ENCODE data around the gene UBA1. TPM values are rescaled to one million over a fixed set of nuclear protein-coding genes. Genes with fewer than 3 reads are reported as not detected.
A peak's percentile ranks its signal among the peaks of the same experiment; 100 is the strongest.

Gene UBA1
- total RNA-seq, 1 donor from 2014 or later = 538 TPM

GRCh38 chrX:47197526-47197925, 3.9 kb downstream of the UBA1 start:
- Mint-ChIP-seq H3K9me3 (ENCODE audit: low read depth) (no peaks in the 10 kb centered on the region), H3K4me1 (ENCODE audit: low read depth) (peaks cover 47% of the 10 kb centered on the region), H3K36me3 (ENCODE audit: insufficient read depth) (peaks cover 42% of the 10 kb centered on the region), H3K27me3 (no peaks in the 10 kb centered on the region), H3K4me3 (ENCODE audit: low read depth) (peak overlapping the region; percentile 52), H3K27ac (peak overlapping the region; percentile 83)
- TF ChIP-seq CTCF (IDR thresholded peaks at IDR 0.05; ENCODE audit: unreplicated experiment) = no peak
- no peak for DNase-seq (ENCODE audit: low spot score, unreplicated experiment)

GRCh38 chrX:47198026-47198686, 4.5 kb downstream of the UBA1 start:
- Mint-ChIP-seq H3K9me3 (ENCODE audit: low read depth) (no peaks in the 10 kb centered on the region), H3K27ac (peak overlapping the region; percentile 64), H3K4me3 (ENCODE audit: low read depth) (peak overlapping the region; percentile 36), H3K27me3 (no peaks in the 10 kb centered on the region), H3K36me3 (ENCODE audit: insufficient read depth) (peaks cover 43% of the 10 kb centered on the region), H3K4me1 (ENCODE audit: low read depth) (peaks cover 45% of the 10 kb centered on the region)
- DNase-seq (ENCODE audit: low spot score, unreplicated experiment) = no peak
- no peak for TF ChIP-seq CTCF (IDR thresholded peaks at IDR 0.05; ENCODE audit: unreplicated experiment)

GRCh38 chrX:47198687-47199080, 5.1 kb downstream of the UBA1 start:
- Mint-ChIP-seq H3K27ac (peak overlapping the region; percentile 22), H3K4me3 (ENCODE audit: low read depth) (peak overlapping the region; percentile 36), H3K4me1 (ENCODE audit: low read depth) (peaks cover 44% of the 10 kb centered on the region), H3K36me3 (ENCODE audit: insufficient read depth) (peaks cover 45% of the 10 kb centered on the region), H3K27me3 (no peaks in the 10 kb centered on the region), H3K9me3 (ENCODE audit: low read depth) (no peaks in the 10 kb centered on the region)
- no peak for TF ChIP-seq CTCF (IDR thresholded peaks at IDR 0.05; ENCODE audit: unreplicated experiment)
- no peak for DNase-seq (ENCODE audit: low spot score, unreplicated experiment)

GRCh38 chrX:47199286-47199685, 5.7 kb downstream of the UBA1 start:
- H3K27ac Mint-ChIP-seq = no peak overlapping the region
- no peak for TF ChIP-seq CTCF (IDR thresholded peaks at IDR 0.05; ENCODE audit: unreplicated experiment)
- H3K9me3 Mint-ChIP-seq (ENCODE audit: low read depth) = no peaks in the 10 kb centered on the region
- DNase-seq (ENCODE audit: low spot score, unreplicated experiment) = no peak
- no peaks in the 10 kb centered on the region for H3K27me3 Mint-ChIP-seq
- no peak overlapping the region for H3K4me3 Mint-ChIP-seq (ENCODE audit: low read depth)
- H3K4me1 Mint-ChIP-seq (ENCODE audit: low read depth) = peaks cover 44% of the 10 kb centered on the region
- H3K36me3 Mint-ChIP-seq (ENCODE audit: insufficient read depth) = peaks cover 47% of the 10 kb centered on the region

GRCh38 chrX:47200385-47201150, 6.9 kb downstream of the UBA1 start:
- peaks cover 49% of the 10 kb centered on the region for H3K36me3 Mint-ChIP-seq (ENCODE audit: insufficient read depth)
- H3K27ac Mint-ChIP-seq = peak overlapping the region; percentile 84
- no peak for DNase-seq (ENCODE audit: low spot score, unreplicated experiment)
- no peak overlapping the region for H3K4me3 Mint-ChIP-seq (ENCODE audit: low read depth)
- no peaks in the 10 kb centered on the region for H3K27me3 Mint-ChIP-seq
- H3K9me3 Mint-ChIP-seq (ENCODE audit: low read depth) = no peaks in the 10 kb centered on the region
- TF ChIP-seq CTCF (IDR thresholded peaks at IDR 0.05; ENCODE audit: unreplicated experiment) = no peak
- peaks cover 32% of the 10 kb centered on the region for H3K4me1 Mint-ChIP-seq (ENCODE audit: low read depth)
